Measurements from ENCODE around the gene LRP1. TPM values are rescaled to one million over a fixed set of nuclear protein-coding genes. Genes with fewer than 3 reads are reported as not detected.
A peak's percentile ranks its signal among the peaks of the same experiment; 100 is the strongest.

Gene LRP1
- total and polyA plus RNA-seq, 2 of the 4 experiments (the other 2 are of a cell fraction): 73.1 to 142 TPM

- Histone ChIP-seq H3K4me2 (ENCODE audit: low read depth, low read length) (no peak overlapping the region), H3K56ac (ENCODE audit: extremely low read depth, insufficient read depth, low read length) (no peak overlapping the region), H3K79me1 (ENCODE audit: low read depth in 1 of 2, low read length in 2 of 2) (peaks cover 8 to 58% of the 10 kb centered on the region in 2 experiments), H3K36me3 (ENCODE audit: control insufficient read depth, insufficient read depth, low read length) (peaks cover 89% of the 10 kb centered on the region), H2BK5ac (ENCODE audit: low read depth, low read length, poor library complexity, severe bottlenecking) (no peak overlapping the region), H2AK5ac (ENCODE audit: low read depth, low read length) (no peak overlapping the region), H4K5ac (ENCODE audit: low read depth, low read length) (no peak overlapping the region), H3K23ac (ENCODE audit: low read depth, low read length) (no peak overlapping the region), H3K9ac (ENCODE audit: low read depth, low read length) (no peak overlapping the region), H2BK20ac (ENCODE audit: low read depth, low read length) (no peak overlapping the region), H3K27me3 (ENCODE audit: control insufficient read depth, insufficient read depth, low read length) (no peaks in the 10 kb centered on the region), H3K4ac (ENCODE audit: low read depth, low read length) (no peak overlapping the region), H2AFZ (replicated peaks; ENCODE audit: low read length, poor library complexity) (peak overlapping the region; percentile 64), H3K4me3 (ENCODE audit: insufficient read depth, low read depth, low read length) (no peak overlapping the region), H2BK120ac (ENCODE audit: low read depth, low read length) (no peak overlapping the region), H3K27ac (ENCODE audit: insufficient read depth, low read length) (no peak overlapping the region), H3K9me1 (ENCODE audit: insufficient read depth, low read length) (no peaks in the 10 kb centered on the region; the same call in 1 of the 2 replicates), H3K18ac (ENCODE audit: low read depth, low read length) (no peak overlapping the region), H2BK15ac (ENCODE audit: low read depth, low read length) (no peak overlapping the region), H3K4me1 (ENCODE audit: control insufficient read depth, insufficient read depth, low read length) (peaks cover 8% of the 10 kb centered on the region), H4K20me1 (ENCODE audit: insufficient read depth, low read length) (peaks cover 45% of the 10 kb centered on the region), H3K14ac (replicated peaks; ENCODE audit: low read depth, low read length) (no peak overlapping the region), H2AK9ac (replicated peaks; ENCODE audit: low read depth, low read length, poor library complexity) (peak overlapping the region; percentile 71), H3K9me3 (ENCODE audit: control insufficient read depth, insufficient read depth, low read length) (no peaks in the 10 kb centered on the region), H4K91ac (ENCODE audit: insufficient read depth, low read depth, low read length) (no peak overlapping the region), H4K8ac (ENCODE audit: low read depth in 2 of 2, low read length in 2 of 2) (no peak overlapping the region)
- dilution Hi-C loops (cut with HindIII; ENCODE audit: low sequenced_read_pairs, unreplicated experiment): no loop called here
- ChIA-PET CTCF (interaction anchor here (0.6 to 1.8 kb wide), 7 partner anchors 8 to 106 kb away, joined by 3 to 12 read pairs (median 3); partner anchors contain the start of gene LRP1), POLR2A (ENCODE audit: unreplicated experiment) (no interaction called here)
- intact Hi-C loops (cut with micrococcal nuclease): loop anchor here (2.0 kb wide), 2 partner anchors 51 to 107 kb away; no protein-coding TSS in a partner anchor
- in situ Hi-C loops (cut with MboI; ENCODE audit: low sequenced_read_pairs): loop anchor here (5.0 kb wide), 2 partner anchors 53 to 108 kb away; no protein-coding TSS in a partner anchor
- ATAC-seq (ENCODE audit: low read depth): peak; percentile 55
- peak; percentile 71 for DNase-seq
- BruUV-seq (replicated peaks): no TSS peak
- 69% methylated on average over 12 of the region's 29 CpGs; no CpG with 5 or more reads in 1 of the 2 experiments for WGBS, 2 experiments (ENCODE audit: extremely low coverage in 2 of 2, insufficient read length in 1 of 2)
- no peak for TF ChIP-seq MAZ (IDR thresholded peaks at IDR 0.05; ENCODE audit: borderline replicate concordance, low read depth, low read length)
- no peak for TF ChIP-seq MXI1 (IDR thresholded peaks at IDR 0.05; ENCODE audit: borderline replicate concordance, low read depth, low read length)
- TF ChIP-seq RFX5 (IDR thresholded peaks at IDR 0.05; ENCODE audit: low read depth, low read length): no peak
- TF ChIP-seq NFE2L2 (IDR thresholded peaks at IDR 0.05; ENCODE audit: low read depth, low read length): no peak
- TF ChIP-seq, protein P1, sequence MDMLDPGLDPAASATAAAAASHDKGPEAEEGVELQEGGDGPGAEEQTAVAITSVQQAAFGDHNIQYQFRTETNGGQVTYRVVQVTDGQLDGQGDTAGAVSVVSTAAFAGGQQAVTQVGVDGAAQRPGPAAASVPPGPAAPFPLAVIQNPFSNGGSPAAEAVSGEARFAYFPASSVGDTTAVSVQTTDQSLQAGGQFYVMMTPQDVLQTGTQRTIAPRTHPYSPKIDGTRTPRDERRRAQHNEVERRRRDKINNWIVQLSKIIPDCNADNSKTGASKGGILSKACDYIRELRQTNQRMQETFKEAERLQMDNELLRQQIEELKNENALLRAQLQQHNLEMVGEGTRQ (IDR thresholded peaks at IDR 0.05; ENCODE audit: low read depth, low read length): no peak
- TF ChIP-seq, protein P2, sequence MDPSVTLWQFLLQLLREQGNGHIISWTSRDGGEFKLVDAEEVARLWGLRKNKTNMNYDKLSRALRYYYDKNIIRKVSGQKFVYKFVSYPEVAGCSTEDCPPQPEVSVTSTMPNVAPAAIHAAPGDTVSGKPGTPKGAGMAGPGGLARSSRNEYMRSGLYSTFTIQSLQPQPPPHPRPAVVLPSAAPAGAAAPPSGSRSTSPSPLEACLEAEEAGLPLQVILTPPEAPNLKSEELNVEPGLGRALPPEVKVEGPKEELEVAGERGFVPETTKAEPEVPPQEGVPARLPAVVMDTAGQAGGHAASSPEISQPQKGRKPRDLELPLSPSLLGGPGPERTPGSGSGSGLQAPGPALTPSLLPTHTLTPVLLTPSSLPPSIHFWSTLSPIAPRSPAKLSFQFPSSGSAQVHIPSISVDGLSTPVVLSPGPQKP (IDR thresholded peaks at IDR 0.05; ENCODE audit: borderline replicate concordance, low read depth, low read length): no peak
- TF ChIP-seq FOS (IDR thresholded peaks at IDR 0.05; ENCODE audit: low read depth, low read length): no peak
- peak; percentile 71 for TF ChIP-seq RAD21 (IDR thresholded peaks at IDR 0.05; ENCODE audit: low read length)
- TF ChIP-seq CEBPB (IDR thresholded peaks at IDR 0.05; ENCODE audit: low read depth, low read length): peak; percentile 79; the same call in 1 of the 2 replicates
- TF ChIP-seq MAFK (IDR thresholded peaks at IDR 0.05; ENCODE audit: low read depth, low read length): no peak
- TF ChIP-seq CHD1 (IDR thresholded peaks at IDR 0.05; ENCODE audit: low read depth, low read length): no peak
- peak; percentile 66 for TF ChIP-seq CTCF (conservative IDR thresholded peaks at IDR 0.05; ENCODE audit: low read depth, low read length)
- peak; percentile 61 for TF ChIP-seq SMC3 (IDR thresholded peaks at IDR 0.05; ENCODE audit: low read depth, low read length)
- no peak for TF ChIP-seq POLR2A (IDR thresholded peaks at IDR 0.05; ENCODE audit: low read depth, low read length)
- TF ChIP-seq RCOR1 (IDR thresholded peaks at IDR 0.05; ENCODE audit: insufficient replicate concordance, low read length): no peak
Observed at GRCh38 chr12:57175428-57176138, 47.3 kb downstream of the LRP1 start.

All from IMR-90 (cell line).